Activated gamma-delta T cell treated with anti-CD3 and anti-CD28 coated beads, Interleukin-2, amount 50 U/mL, for 16 hours (primary cell): Measurements from ENCODE around the gene DTNB.
"Not testable (repeated sequence)": the region's sequence is repeated elsewhere in the genome, so short reads cannot be mapped to it uniquely, and the experiment has no call there.

ENCODE experiments used
- DNase-seq: peaks from one replicate; pipeline ENCODE4 v3.0.0-alpha.2; 2020; ENCODE audit warnings: low read depth

Gene DTNB

DNA sequence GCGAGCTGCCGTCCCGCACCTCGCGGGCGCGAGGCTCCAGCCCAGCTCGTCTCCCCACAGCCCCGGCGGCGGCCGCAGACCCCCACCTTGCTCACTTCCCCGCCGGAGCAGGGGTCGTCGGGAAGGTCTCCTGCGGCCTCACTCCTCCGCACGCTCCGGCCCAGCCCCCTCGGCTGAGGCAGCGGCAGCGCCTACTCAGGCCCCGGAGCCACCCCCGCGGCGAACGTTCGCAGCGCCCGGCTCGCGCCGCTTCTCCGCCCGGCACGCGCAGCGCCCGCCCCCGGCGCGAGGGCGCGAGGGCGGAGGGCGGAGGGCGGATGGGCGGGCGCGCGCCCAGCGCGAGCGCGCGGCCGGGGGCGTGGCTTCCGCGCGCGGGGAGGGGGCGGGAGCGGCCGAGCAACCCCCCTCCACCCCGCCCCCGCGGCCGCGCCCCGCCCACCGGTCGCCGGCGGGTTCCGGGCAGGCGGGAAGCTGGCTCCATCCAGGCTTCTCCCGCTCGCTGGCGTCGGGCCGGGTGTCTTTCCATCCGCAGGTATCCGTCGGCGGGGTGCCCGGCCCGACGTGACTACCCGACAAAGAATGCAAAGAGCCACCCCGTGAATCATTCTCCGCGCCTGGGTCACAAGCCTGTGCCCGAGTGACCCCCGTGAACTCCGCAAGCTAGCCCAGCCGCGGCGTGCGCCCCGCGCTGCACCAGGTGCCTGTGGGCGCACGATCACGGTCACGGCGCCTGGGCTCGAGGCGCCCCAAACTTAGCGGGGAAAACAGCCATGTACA, at the start of gene DTNB:
DTNB (minus strand) TSS at position 278 of the 777 bp plus-strand sequence. CDS start 20,917 bp downstream, outside the sequence.
- DNase-seq = peak; percentile 54

DNA sequence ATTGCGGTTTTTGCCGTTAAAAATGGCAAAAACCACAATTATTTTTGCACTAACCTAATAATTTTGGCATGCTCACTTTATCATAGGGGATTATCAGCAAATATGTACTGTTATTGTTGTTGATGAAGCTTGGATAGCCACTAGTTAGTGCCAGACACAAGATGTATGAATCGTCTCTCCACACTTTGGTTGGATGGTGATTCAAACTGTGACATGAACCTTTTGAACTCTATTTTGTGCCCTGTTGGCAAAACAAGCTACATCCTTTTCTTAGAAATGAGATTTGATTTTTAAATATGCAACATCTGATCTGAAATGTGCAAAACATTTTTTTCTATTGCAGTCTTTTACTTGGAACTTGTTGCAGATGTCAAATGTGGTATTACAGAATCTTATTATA, 48.8 kb upstream of the DTNB start:
- no peak for DNase-seq

DNA sequence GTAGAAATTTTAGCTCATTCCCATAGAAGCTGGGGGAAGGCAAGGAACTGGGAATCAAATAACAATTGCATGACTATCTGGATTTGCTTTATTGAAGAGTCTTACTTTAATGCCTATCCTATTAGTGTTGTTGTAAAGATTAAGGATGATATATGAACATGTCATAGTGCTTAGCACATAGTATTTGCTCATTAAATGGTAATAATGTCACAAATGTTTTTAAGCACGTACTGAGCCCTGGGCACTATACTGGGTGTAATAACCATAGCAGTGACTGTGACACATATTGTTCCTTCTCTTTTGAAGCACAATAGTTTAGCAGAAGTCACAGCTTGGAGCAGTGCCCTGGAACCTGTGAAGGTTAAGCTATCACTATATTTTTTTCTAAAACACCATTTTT, 47.2 kb upstream of the DTNB start:
- DNase-seq = no peak

GRCh38 chr2:25714740-25715139, 41.4 kb upstream of the DTNB start:
- DNase-seq = no peak

GRCh38 chr2:25712455-25712854, 39.1 kb upstream of the DTNB start:
- DNase-seq = no peak

- DNase-seq = no peak
Measured at GRCh38 chr2:25711675-25712354, 38.4 kb upstream of the DTNB start.

- DNase-seq = no peak
Measured at GRCh38 chr2:25710750-25711149, 37.4 kb upstream of the DTNB start.

- DNase-seq = no peak
Measured at GRCh38 chr2:25709349-25709748, 36.0 kb upstream of the DTNB start.

- DNase-seq = no peak
Measured at GRCh38 chr2:25707927-25708590, 34.7 kb upstream of the DTNB start.

GRCh38 chr2:25705575-25705974, 32.2 kb upstream of the DTNB start:
- DNase-seq = not testable (repeated sequence)

DNA sequence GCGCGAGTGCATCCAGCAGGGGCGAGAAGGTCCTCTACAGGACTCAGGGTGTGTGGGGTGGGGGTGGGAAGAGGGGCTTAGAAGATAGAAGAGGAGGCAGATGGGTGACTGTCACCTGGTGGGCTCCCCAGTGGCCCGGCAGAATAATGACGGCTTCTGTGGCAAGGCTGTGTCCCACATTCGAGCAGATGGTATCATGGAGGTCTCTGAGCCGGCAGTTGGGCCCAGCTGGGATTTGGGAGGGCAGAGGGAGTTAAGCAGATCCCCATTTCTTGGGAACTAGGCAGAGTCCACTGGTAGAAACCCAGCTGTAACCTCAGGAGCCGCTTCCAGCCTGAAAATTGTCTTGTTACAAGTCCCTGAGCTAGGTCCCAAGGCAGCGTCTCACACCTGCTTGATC, 28.4 kb upstream of the DTNB start:
- DNase-seq = no peak

- no peak for DNase-seq
Measured at GRCh38 chr2:25700221-25700660, 26.9 kb upstream of the DTNB start.

GRCh38 chr2:25699216-25699615, 25.8 kb upstream of the DTNB start:
- no peak for DNase-seq

- DNase-seq = no peak
Measured at GRCh38 chr2:25698752-25699151, 25.4 kb upstream of the DTNB start.

- no peak for DNase-seq
Measured at GRCh38 chr2:25697559-25698341, 24.4 kb upstream of the DTNB start.

DNA sequence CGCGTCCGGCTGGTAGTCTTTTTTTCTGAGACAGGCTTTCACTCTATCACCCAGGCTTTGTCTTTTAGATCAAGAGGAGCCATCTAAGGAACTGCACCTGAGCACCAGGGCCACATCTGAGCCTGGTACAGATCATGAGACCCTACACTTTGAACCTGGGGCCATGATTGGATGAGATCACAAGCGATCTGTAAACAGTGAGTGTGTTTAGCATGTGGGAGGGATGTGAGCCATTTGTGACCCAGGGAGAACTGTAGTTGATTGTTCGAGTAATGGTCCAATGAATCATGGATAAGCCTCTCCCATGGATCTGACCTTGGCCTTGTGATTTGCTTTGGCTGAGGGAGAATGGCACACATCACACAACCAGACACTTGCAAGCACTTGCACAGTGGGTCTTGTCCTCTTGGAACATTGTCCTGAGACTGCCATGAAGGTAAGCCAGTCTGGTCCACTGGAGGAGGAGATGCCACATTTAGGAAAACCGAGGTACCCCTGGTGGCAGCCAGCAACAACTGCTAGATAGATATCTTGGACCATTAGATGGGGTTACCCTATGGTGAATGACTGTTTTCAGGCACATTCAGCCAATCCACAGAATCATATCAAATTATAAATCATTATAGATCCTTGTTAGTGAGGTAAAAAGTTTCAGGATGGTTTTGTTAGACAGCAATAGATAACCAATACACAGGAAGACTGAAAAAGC, 19.5 kb upstream of the DTNB start:
- no peak for DNase-seq

DNA sequence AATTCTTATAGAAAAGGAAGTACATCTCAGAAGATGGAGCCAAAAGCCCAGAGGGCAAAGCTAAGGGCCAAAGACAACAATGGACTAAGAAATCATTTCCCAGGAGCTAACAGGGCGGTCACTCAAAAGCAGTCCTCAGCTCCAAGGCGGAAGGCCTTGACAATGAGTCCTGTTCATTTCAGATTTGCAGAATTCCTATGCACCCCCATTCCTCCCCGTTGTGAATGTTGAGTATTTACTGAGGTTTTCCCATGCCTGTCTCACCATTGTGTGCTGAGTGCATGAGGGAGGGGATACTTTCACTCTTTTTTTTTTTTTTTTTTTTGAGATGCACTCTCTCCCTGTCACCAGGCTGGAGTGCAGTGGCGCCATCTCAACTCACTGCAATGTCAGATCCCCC, 18.8 kb upstream of the DTNB start:
- DNase-seq = no peak

DNA sequence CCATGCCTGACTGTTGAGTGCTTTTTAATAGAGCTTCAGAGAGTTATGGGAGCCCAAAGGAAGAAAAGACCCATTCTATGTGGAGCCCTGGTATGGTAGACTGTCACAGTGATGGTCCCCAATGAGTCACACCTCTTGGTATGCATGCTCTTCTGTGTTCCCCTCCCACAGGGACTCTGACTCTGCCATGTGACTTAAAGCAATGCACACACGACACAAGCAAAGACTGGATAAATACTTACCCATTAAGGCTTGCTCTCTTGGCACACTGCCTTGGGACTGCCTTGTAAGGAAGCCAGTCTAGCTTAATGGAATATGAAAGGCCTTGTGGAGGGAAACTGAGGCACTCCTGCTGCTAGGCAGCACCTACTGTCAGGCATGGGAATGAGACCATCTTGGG, 16.7 kb upstream of the DTNB start:
- no peak for DNase-seq

- DNase-seq = no peak
Measured at GRCh38 chr2:25688236-25688635, 14.9 kb upstream of the DTNB start.

GRCh38 chr2:25685741-25686140, 12.4 kb upstream of the DTNB start:
- DNase-seq = no peak
